C4-2B (cell line): ENCODE results near the gene APRT.
A peak's percentile ranks its signal among the peaks of the same experiment; 100 is the strongest.

Source experiments
- H3K27ac ChIP-seq: fragments of 450-650 bp; 2 replicates; pipeline ENCODE4 v1.5.1; 2017
- CTCF ChIP-seq: fragments of 450-650 bp; conservative IDR thresholded peaks from 2 replicates; pipeline ENCODE4 v1.5.1; 2017; ENCODE audit warnings: mild to moderate bottlenecking
- ZFX ChIP-seq: fragments of 450-650 bp; IDR thresholded peaks from 2 replicates; pipeline ENCODE4 v1.6.1; 2017

APRT gene

GRCh38 chr16:88778541-88779065, 33.1 kb downstream of the APRT start:
- H3K27ac ChIP-seq: no peak overlapping the region
- TF ChIP-seq ZFX (no peak), CTCF (no peak)

GRCh38 chr16:88778271-88778525, 33.5 kb downstream of the APRT start:
- H3K27ac ChIP-seq: no peak overlapping the region
- TF ChIP-seq CTCF (no peak), ZFX (no peak)

- H3K27ac ChIP-seq: no peak overlapping the region
- TF ChIP-seq CTCF (no peak), ZFX (no peak)
Observed at GRCh38 chr16:88777471-88778270, 34.1 kb downstream of the APRT start.

- TF ChIP-seq CTCF (no peak), ZFX (no peak)
- no peak overlapping the region; the same call in 1 of the 2 replicates for H3K27ac ChIP-seq
Observed at GRCh38 chr16:88775825-88776224, 35.9 kb downstream of the APRT start.

- TF ChIP-seq CTCF (no peak), ZFX (no peak)
- peak overlapping the region; percentile 69 for H3K27ac ChIP-seq
Observed at GRCh38 chr16:88774544-88775393, 37.0 kb downstream of the APRT start.

GRCh38 chr16:88773812-88774291, 37.9 kb downstream of the APRT start:
- peak overlapping the region; percentile 69 for H3K27ac ChIP-seq
- TF ChIP-seq CTCF (no peak), ZFX (no peak)
